D721Med (cell line): ENCODE measurements around the gene DDC.

Experiments used
- DNase-seq: peaks from one replicate; pipeline ENCODE4 v3.0.0; 2011; ENCODE audit warnings: low spot score; ENCODE audit not compliant: insufficient read length
- FAIRE-seq: peaks from 2 replicates; lab custom pipeline; 2011; peaks lifted over from hg19 to GRCh38; lab: Jason Lieb, UNC
- CTCF ChIP-seq: IDR thresholded peaks from 2 replicates; pipeline ENCODE4 v1.5.1; 2012; ENCODE audit warnings: mild to moderate bottlenecking, control low read depth; ENCODE audit not compliant: insufficient read depth; ENCODE audit errors: missing control alignments

The DDC gene

GRCh38 chr7:50412973-50413372 is 152.2 kb downstream of the DDC start:
- no peak for DNase-seq
- no peak for TF ChIP-seq CTCF
- FAIRE-seq = no peak

- FAIRE-seq (no peak), DNase-seq (no peak)
- TF ChIP-seq CTCF = no peak
These were observed 153.9 kb downstream of the DDC start for GRCh38 chr7:50411332-50411731.

- no peak for FAIRE-seq
- DNase-seq = no peak
- TF ChIP-seq CTCF = no peak
These were observed 155.1 kb downstream of the DDC start for GRCh38 chr7:50409856-50410745.
